H9 (cell line): ENCODE results near the gene VPS13C. TPM values are rescaled to one million over a fixed set of nuclear protein-coding genes. Genes with fewer than 3 reads are reported as not detected.

ENCODE experiments used
- DNase-seq: peaks from one replicate; pipeline ENCODE4 v3.0.0-alpha.2; 2017
- H2AFZ ChIP-seq: one replicate; pipeline ENCODE4 v1.6.1; 2013; ENCODE audit warnings: mild to moderate bottlenecking, low read length, control low read depth, moderate library complexity
- H2AK5ac ChIP-seq: 2 replicates; pipeline ENCODE4 v1.6.1; 2013; ENCODE audit warnings: low read length, control low read depth, mixed read lengths; ENCODE audit not compliant: insufficient read length
- H2BK120ac ChIP-seq: one replicate; pipeline ENCODE4 v1.6.1; 2013; ENCODE audit warnings: low read depth, mild to moderate bottlenecking, low read length, control low read depth, inconsistent platforms; ENCODE audit not compliant: poor library complexity, severe bottlenecking
- H2BK12ac ChIP-seq: 2 replicates; pipeline ENCODE4 v1.6.1; 2013; ENCODE audit warnings: low read length, control low read depth, mixed read lengths, low read depth; ENCODE audit not compliant: insufficient read length
- H2BK15ac ChIP-seq: 2 replicates; pipeline ENCODE4 v1.6.1; 2013; ENCODE audit warnings: low read depth, low read length, control low read depth
- H2BK20ac ChIP-seq: one replicate; pipeline ENCODE4 v1.6.1; 2013; ENCODE audit warnings: low read depth, mild to moderate bottlenecking, low read length, control low read depth, inconsistent platforms; ENCODE audit not compliant: poor library complexity, severe bottlenecking
- H2BK5ac ChIP-seq: 2 replicates; pipeline ENCODE4 v1.6.1; 2013; ENCODE audit warnings: low read length, control low read depth, mixed read lengths; ENCODE audit not compliant: insufficient read length
- H3K14ac ChIP-seq: 2 replicates; pipeline ENCODE4 v1.6.1; 2013; ENCODE audit warnings: low read length, control low read depth; ENCODE audit not compliant: insufficient read depth
- H3K18ac ChIP-seq: 2 replicates; pipeline ENCODE4 v1.6.1; 2013; ENCODE audit warnings: low read depth, mild to moderate bottlenecking, mixed read lengths, low read length, control low read depth; ENCODE audit not compliant: insufficient read length
- H3K23ac ChIP-seq: 2 replicates; pipeline ENCODE4 v1.6.1; 2013; ENCODE audit warnings: low read length, control low read depth, mixed read lengths, low read depth; ENCODE audit not compliant: insufficient read length
- H3K23me2 ChIP-seq: 2 replicates; pipeline ENCODE4 v1.6.1; 2013; ENCODE audit warnings: low read depth, mild to moderate bottlenecking, mixed read lengths, low read length, control low read depth; ENCODE audit not compliant: insufficient read length, poor library complexity, severe bottlenecking
- H3K27ac ChIP-seq: 2 replicates; pipeline ENCODE4 v1.5.1; 2013; ENCODE audit warnings: low read length, control low read depth, mixed read lengths, low read depth; ENCODE audit not compliant: insufficient read length
- H3K27me3 ChIP-seq: 2 replicates; pipeline ENCODE4 v1.6.1; 2013; ENCODE audit warnings: low read length, control low read depth, inconsistent platforms; ENCODE audit not compliant: insufficient read depth
- H3K4ac ChIP-seq: 2 replicates; pipeline ENCODE4 v1.6.1; 2013; ENCODE audit warnings: low read depth, mild to moderate bottlenecking, control low read depth, inconsistent platforms, low read length, moderate library complexity
- H3K4me1 ChIP-seq: 2 replicates; pipeline ENCODE4 v1.6.1; 2013; ENCODE audit warnings: low read length, control low read depth, inconsistent platforms; ENCODE audit not compliant: insufficient read depth
- H3K4me2 ChIP-seq: 2 replicates; pipeline ENCODE4 v1.6.1; 2013; ENCODE audit warnings: low read length, control low read depth, mixed read lengths; ENCODE audit not compliant: insufficient read length, insufficient read depth
- H3K56ac ChIP-seq: 2 replicates; pipeline ENCODE4 v1.6.1; 2013; ENCODE audit warnings: low read depth, mild to moderate bottlenecking, mixed read lengths, low read length, control low read depth; ENCODE audit not compliant: insufficient read length
- H3K79me1 ChIP-seq: 2 replicates; pipeline ENCODE4 v1.6.1; 2013; ENCODE audit warnings: low read depth, mild to moderate bottlenecking, moderate library complexity, low read length, control low read depth, inconsistent platforms; ENCODE audit not compliant: insufficient read depth, poor library complexity, severe bottlenecking
- H3K79me2 ChIP-seq: 2 replicates; pipeline ENCODE4 v1.6.1; 2013; ENCODE audit warnings: low read length, control low read depth, inconsistent platforms; ENCODE audit not compliant: insufficient read depth
- H3K9ac ChIP-seq: 2 replicates; pipeline ENCODE4 v1.6.1; 2013; ENCODE audit warnings: low read length, control low read depth, mixed read lengths; ENCODE audit not compliant: insufficient read length; ENCODE audit errors: extremely low read depth
- H3K9me3 ChIP-seq: one replicate; pipeline ENCODE4 v1.6.1; 2013; ENCODE audit warnings: low read depth, low read length, inconsistent platforms; ENCODE audit not compliant: control insufficient read depth
- H3T11ph ChIP-seq: one replicate; pipeline ENCODE4 v1.6.1; 2013; ENCODE audit warnings: mild to moderate bottlenecking, low read length, control low read depth, inconsistent platforms
- H4K20me1 ChIP-seq: one replicate; pipeline ENCODE4 v1.6.1; 2013; ENCODE audit not compliant: control insufficient read depth, insufficient read length, insufficient read depth
- H4K5ac ChIP-seq: 2 replicates; pipeline ENCODE4 v1.6.1; 2013; ENCODE audit warnings: low read depth, mild to moderate bottlenecking, mixed read lengths, low read length, control low read depth; ENCODE audit not compliant: insufficient read length
- H4K8ac ChIP-seq: replicated peaks from 2 replicates; pipeline ENCODE4 v1.6.1; 2013; ENCODE audit warnings: low read length, control low read depth, mixed read lengths, low read depth; ENCODE audit not compliant: insufficient read length
- H4K91ac ChIP-seq: 2 replicates; pipeline ENCODE4 v1.6.1; 2013; ENCODE audit warnings: low read depth, mild to moderate bottlenecking, moderate library complexity, mixed read lengths, low read length, control low read depth; ENCODE audit not compliant: insufficient read length
- H3K27ac Mint-ChIP-seq, 3 experiments: 2 replicates in 2 of 3; 3 replicates in 1 of 3; pipeline ENCODE4 v1.8.0; 2020 to 2021; ENCODE audit warnings: mixed read lengths in 3 of 3, mild to moderate bottlenecking in 1 of 3, moderate library complexity in 1 of 3
- H3K27me3 Mint-ChIP-seq: 2 replicates; pipeline ENCODE4 v1.8.0; 2021; ENCODE audit warnings: low read depth, mild to moderate bottlenecking, moderate library complexity, mixed read lengths
- H3K36me3 Mint-ChIP-seq, 3 experiments: 2 replicates in 2 of 3; 3 replicates in 1 of 3; pipeline ENCODE4 v1.8.0; 2020 to 2021; ENCODE audit warnings: low read depth in 3 of 3, mixed read lengths in 3 of 3; ENCODE audit not compliant: insufficient read depth in 1 of 3
- H3K4me1 Mint-ChIP-seq, 2 experiments: 2 replicates each; pipeline ENCODE4 v1.8.0; 2020; ENCODE audit warnings: mixed read lengths in 2 of 2
- H3K4me3 Mint-ChIP-seq, 2 experiments: 2 replicates in 1 of 2; 3 replicates in 1 of 2; pipeline ENCODE4 v1.8.0; 2020 to 2021; ENCODE audit warnings: mild to moderate bottlenecking in 2 of 2, mixed read lengths in 2 of 2, moderate library complexity in 1 of 2
- H3K9me3 Mint-ChIP-seq, 2 experiments: 2 replicates in 1 of 2; 3 replicates in 1 of 2; pipeline ENCODE4 v1.8.0; 2020; ENCODE audit warnings: mild to moderate bottlenecking in 2 of 2, mixed read lengths in 2 of 2, moderate library complexity in 1 of 2
- WGBS: extraction: QIAGEN DNeasy Blood & Tissue Kit; methylation state at CpG from one replicate; pipeline ENCODE4 v1.1.7; 2013; ENCODE audit warnings: missing lambda C conversion rate, low lambda C conversion rate, mixed read lengths; ENCODE audit not compliant: insufficient read length; ENCODE audit errors: extremely low coverage; 5-methylcytosine and 5-hydroxymethylcytosine counted together
- total RNA-seq: library from RNA; stranded (reverse); gene quantifications from 2 replicates; pipeline ENCODE4 v1.2.1, GENCODE V29; 2021
- TF ChIP-seq, protein P1 (sequence below): fragments of 200-600 bp; sonication (generic); conservative IDR thresholded peaks from 3 replicates; pipeline ENCODE4 v1.8.0; 2021; ENCODE audit warnings: antibody characterized with exemption, mild to moderate bottlenecking

The VPS13C gene
- total RNA-seq, 1 experiment from 2014 or later, result 14.2 TPM

DNA sequence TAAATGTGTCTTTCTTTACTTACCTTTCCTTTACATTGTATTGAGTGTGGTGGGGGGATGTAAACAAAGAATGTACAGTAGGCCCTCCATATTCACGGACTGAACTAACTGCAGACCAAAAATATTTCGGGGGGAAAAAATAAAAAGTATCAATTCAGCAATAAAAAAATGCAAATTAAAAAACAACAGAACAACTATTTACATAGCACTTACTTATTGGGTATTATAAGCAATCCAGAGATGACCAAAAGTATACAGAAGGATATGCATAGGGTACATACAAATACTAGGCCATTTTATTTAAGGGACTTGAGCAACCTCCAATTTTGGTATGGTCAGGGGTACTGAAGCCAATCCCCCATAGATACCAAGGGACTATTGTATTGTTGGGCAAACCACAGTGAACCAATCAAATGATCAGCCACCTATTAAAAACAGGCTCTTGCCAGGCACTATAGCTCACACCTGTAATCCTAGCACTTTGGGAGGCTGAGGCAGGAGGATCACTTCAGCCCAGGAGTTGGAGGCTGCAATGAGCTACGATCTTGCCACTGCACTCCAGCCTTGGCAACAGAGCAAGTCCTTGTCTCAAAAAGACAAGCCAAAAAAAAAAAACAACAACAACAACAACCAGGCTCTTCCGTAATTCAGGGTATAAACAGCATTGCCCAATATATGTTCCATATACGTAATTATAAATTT is 1.8 kb downstream of the VPS13C start:
- H4K20me1 ChIP-seq, result no peaks in the 10 kb centered on the region
- peak overlapping the region in 1 of 2 experiments; percentile 26; a peak in 1 of 5 replicates for H3K4me3 Mint-ChIP-seq

More for the DNA sequence above, 1.8 kb downstream of the VPS13C start:
- no peaks in the 10 kb centered on the region for H3K9me3 ChIP-seq
- TF ChIP-seq, protein P1, sequence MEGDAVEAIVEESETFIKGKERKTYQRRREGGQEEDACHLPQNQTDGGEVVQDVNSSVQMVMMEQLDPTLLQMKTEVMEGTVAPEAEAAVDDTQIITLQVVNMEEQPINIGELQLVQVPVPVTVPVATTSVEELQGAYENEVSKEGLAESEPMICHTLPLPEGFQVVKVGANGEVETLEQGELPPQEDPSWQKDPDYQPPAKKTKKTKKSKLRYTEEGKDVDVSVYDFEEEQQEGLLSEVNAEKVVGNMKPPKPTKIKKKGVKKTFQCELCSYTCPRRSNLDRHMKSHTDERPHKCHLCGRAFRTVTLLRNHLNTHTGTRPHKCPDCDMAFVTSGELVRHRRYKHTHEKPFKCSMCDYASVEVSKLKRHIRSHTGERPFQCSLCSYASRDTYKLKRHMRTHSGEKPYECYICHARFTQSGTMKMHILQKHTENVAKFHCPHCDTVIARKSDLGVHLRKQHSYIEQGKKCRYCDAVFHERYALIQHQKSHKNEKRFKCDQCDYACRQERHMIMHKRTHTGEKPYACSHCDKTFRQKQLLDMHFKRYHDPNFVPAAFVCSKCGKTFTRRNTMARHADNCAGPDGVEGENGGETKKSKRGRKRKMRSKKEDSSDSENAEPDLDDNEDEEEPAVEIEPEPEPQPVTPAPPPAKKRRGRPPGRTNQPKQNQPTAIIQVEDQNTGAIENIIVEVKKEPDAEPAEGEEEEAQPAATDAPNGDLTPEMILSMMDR, result no peak
- H3K79me1 ChIP-seq, result peaks cover 2% of the 10 kb centered on the region
- WGBS, result no CpG with 5 or more reads among the region's 5 CpGs
- no peak overlapping the region for H2AK5ac ChIP-seq
- no peak overlapping the region for H3K27ac Mint-ChIP-seq
- no peaks in the 10 kb centered on the region for H3K9me3 Mint-ChIP-seq
- H3K4me1 ChIP-seq, result no peaks in the 10 kb centered on the region
- no peak overlapping the region for H3K14ac ChIP-seq
- no peak overlapping the region for H3K18ac ChIP-seq
- H4K91ac ChIP-seq, result no peak overlapping the region
- H4K5ac ChIP-seq, result no peak overlapping the region
- H4K8ac ChIP-seq, result no peak overlapping the region
- no peak overlapping the region for H2AFZ ChIP-seq
- H3K56ac ChIP-seq, result no peak overlapping the region
- H2BK15ac ChIP-seq, result no peak overlapping the region
- no peak for DNase-seq
- peaks cover 36% of the 10 kb centered on the region for H3K27me3 Mint-ChIP-seq
- H3K4me1 Mint-ChIP-seq, result peaks cover 4 to 10% of the 10 kb centered on the region in 2 experiments
- H3K23me2 ChIP-seq, result peaks cover 5% of the 10 kb centered on the region
- no peak overlapping the region for H3K4me2 ChIP-seq
- no peak overlapping the region for H3K9ac ChIP-seq
- no peaks in the 10 kb centered on the region for H3K36me3 Mint-ChIP-seq
- H3K79me2 ChIP-seq, result 0 out of 2 replicates have a peak, but pooled peaks cover 2% of the 10 kb centered on the region
- no peak overlapping the region for H3K23ac ChIP-seq
- H3K27me3 ChIP-seq, result no peaks in the 10 kb centered on the region; the same call in 1 of the 2 replicates
- no peak overlapping the region for H3K4ac ChIP-seq
- no peak overlapping the region for H2BK20ac ChIP-seq
- no peak overlapping the region for H2BK5ac ChIP-seq
- H2BK120ac ChIP-seq, result no peak overlapping the region
- no peak overlapping the region for H2BK12ac ChIP-seq
- H3T11ph ChIP-seq, result no peak overlapping the region
- no peak overlapping the region for H3K27ac ChIP-seq
